NK-92 (cell line): ENCODE data around the gene KMT2C.

Experiments
- DNase-seq: peaks from one replicate; lab custom pipeline; 2025; ENCODE audit not compliant: unreplicated experiment; lab: John Stamatoyannopoulos, UW

The KMT2C gene

DNA sequence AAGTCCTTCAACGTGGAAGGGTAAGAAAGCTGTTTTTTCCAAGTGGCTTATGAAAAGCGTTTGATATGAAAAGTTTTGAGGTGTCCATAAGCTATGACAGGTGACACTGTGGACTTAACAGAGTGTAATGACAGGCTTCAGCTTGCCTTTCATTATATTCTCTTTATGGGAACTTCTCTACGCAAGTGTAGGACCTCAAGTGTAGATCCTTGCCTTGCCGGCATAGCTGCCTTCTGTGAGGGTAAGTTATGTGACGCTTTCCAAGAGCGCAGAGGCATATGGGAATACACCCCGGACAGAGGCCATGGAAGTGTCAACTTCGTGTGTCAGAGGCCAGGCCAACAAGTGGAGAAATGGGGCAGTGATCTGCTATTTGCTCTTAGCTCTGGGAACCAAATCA lies 318.4 kb downstream of the KMT2C start:
- DNase-seq: no peak

DNA sequence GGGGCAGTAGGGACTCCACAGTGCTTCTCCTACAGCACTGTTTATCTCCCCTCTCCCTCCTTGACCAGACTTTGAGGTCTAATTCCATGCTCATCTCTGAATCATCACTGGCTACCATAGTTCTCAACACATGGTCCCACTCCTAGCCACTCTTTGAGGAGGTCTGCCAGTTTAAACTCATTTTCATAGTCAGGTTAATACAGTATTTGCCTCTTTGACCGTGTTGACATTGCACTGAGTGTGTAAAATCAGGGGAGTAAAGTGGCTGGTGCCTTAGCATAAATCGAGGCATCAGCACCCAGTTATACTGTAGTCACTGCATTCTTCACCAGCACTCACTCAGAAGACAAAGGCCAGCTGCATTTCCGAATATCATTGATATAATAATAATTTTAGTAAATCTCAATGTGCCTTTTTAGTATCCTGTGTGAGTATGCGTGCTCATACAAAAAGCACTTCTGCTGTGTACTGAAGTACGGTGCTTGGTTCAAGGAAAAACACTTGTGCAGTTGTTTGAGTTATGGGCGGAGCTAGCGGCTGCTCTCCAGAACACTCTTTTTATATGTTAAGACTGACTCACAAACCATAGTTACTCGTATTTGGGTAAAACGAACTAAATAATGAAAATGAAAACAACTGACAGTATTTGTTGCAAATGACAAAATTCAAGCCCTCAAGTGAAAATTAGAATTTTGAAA lies 320.6 kb downstream of the KMT2C start:
- DNase-seq: no peak

DNA sequence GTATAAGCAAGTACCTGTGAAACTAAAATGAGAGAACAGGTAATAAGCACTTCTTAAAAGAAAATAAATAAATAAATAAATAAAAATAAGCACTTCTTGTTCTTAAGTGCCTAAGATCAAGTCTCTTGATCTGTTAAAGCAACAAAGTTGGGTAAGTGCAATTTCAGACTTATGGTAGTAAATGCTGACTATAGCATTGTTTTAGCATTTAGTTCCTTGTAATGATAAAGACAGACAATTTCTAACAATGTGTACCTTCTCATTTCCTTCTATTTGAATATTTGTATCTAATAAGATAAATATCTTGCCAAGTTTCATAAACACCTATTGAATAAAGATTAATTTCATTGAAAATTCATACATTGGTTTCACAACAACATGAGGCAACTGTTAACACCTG lies 323.0 kb downstream of the KMT2C start:
- no peak for DNase-seq

DNA sequence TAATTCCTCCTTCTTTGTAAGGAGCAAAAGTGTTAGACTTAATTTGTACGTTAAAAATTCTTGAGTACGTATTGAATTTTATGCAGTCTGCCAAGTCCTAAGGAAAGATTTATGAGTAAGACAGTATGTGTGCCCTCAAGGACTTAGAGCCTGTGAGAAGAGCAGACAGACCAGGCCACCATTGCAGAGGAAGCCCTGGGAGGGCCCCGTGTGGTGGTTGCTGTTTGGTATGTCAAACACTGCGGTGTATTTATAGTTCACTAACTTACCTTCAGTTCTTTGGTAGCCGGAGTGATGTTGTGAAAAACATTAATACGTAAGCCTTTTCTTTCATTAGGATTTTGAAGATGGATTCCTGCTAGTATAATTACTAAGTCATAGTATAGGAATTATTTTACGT lies 327.4 kb downstream of the KMT2C start:
- DNase-seq: no peak

DNA sequence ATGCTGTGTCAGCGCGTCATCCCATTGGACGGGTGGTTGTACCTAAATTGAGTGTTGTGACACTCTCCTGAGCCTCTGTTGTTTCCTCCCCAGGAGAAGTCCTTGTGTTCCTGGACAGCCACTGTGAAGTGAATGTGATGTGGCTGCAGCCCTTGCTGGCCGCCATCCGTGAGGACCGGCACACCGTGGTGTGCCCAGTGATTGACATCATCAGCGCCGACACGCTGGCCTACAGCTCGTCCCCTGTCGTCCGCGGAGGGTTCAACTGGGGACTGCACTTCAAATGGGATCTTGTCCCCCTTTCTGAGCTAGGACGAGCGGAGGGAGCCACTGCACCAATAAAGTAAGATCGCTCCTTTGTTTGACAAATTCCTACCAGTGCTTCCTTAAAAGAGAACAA lies 327.9 kb downstream of the KMT2C start:
- no peak for DNase-seq

DNA sequence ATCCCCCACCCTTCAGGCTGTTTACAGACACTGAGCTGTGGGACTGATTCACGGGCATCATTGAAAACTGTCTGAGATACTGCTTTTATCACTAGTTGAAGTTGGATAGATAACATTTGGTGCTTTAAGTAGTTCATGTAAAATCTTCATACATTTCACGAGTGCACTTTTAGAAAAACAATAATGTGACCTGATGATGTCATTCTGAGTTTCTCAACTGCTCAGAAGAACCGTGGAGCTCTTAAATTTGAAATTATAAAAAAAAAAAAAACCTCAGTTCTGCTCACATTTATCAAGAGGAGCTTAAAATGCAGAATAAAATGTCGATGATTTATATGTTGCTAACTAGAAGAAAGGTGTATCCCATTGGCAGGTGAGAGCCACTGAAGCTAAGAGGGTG lies 328.8 kb downstream of the KMT2C start:
- DNase-seq: no peak

DNA sequence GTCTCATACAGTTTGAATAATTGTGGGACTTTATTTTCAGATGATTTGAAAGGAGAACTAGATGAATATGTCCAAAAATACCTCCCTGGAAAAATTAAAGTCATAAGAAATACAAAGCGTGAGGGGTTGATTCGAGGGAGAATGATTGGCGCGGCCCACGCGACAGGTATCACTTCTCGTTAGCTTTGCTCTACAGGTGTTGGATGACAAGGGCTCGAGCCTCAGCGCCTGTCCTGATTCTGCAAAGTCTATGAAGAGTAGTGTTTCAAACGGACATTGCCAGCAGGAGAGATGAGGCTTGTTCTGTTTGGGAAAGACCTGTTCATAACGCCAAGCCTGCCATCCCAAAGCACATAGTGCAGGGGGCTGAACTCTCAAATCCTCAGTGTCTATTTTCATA lies 330.6 kb downstream of the KMT2C start:
- DNase-seq: no peak

DNA sequence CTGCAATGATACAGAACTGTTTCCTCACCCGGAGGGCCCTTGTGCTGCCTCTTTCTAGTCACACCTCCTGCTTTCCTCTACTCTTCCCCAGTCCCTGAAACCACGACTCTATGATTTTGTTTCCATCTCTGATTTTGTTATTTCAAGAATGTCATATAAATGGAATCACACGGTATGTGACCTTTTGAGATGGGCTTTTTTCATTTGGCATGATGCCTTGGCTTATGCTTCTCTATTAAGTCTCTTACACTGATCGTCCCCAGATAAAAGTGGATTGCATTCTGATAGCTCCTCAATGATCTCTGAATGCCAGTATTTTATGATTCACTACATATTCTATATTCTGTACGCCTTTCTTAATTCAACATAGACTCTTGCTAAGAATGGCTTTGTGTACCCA lies 332.1 kb downstream of the KMT2C start:
- DNase-seq: no peak

DNA sequence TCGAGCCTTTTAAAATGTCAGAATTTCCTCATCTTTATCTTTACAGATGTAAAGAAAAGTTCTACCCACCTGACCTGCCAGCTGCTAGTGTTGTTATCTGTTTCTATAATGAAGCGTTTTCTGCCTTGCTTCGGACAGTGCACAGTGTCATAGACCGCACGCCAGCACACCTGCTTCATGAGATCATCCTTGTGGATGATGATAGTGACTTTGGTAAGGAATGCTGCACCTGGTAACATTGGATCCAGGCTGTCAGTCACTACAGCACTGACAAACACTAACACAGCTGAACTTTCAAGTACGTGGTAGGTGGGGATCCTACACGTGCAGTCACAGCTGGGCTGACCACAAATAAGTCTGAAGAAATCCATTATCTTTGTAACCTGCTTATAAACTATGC lies 332.7 kb downstream of the KMT2C start:
- no peak for DNase-seq

DNA sequence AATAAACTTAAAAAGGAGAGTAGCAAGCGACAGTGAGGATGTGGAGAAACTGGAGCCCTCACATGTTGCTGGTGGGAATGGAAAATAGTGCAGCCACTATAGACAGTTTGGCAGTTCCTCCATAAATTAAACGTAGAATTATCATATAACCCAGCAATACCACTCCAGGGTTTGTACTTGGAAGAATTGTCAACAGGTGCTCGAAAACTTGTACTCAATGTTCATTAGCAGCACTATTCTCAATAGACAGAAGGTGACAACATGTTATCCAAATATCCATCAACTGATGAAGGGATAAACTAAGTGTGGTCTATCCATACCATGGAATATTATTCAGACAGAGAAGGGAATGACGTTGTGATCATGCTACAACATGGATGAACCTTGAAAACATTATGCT lies 338.5 kb downstream of the KMT2C start:
- no peak for DNase-seq

DNA sequence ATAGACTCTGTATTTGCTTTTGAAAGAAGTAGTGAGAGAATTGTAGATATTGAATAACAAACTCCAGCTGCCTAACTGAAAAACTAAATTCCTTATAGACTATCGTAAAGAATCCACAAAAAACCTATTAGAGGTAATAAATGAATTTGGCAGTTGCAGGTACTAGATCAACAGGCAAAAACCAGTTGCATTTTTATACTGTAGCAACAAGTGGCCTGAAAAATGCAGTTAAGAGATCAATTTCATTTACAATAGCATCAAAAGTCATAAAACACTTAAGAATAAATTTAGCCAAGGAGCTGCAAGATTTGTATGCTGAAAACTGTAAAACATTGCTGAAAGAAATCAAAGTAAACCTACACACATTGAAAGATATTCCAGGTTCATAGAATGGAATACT lies 340.0 kb downstream of the KMT2C start:
- DNase-seq: no peak

DNA sequence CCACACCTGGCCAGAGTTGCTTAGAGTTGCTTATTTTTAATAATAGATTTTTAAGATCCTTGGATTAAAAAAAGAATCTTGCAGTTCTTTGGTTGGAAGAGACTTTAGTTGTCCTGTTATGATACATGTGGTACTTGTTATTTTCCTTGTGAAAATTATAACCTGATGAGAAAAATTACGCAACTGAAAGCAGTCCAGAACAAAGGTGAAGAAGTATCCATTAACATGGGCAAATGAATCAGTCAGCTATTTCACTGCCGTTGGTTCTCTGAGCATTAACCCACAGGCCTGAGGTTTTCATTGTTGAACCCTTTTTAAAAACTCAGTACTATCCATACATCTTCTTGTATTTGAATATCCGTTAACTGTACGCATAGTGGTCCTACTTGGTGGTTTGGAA lies 342.1 kb downstream of the KMT2C start:
- DNase-seq: no peak

DNA sequence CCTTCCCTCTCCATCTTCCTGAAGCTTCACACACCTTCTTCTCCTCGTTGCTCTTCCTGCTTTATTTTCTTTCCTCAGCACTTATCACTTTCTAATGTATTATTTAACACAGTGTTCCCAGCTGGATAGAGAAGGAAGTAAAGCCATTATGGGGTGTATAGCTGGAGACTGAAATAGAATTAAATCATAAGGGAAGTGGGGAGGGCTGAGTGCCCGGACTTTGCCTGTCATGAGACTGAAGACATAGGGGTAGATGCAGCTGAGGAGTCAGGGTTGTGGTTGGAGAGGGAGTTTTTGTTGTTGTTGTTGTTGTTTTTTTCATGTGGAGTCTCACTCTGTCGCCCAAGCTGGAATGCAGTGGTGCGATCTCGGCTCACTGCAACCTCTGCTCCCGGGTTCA lies 345.1 kb downstream of the KMT2C start:
- DNase-seq: no peak

DNA sequence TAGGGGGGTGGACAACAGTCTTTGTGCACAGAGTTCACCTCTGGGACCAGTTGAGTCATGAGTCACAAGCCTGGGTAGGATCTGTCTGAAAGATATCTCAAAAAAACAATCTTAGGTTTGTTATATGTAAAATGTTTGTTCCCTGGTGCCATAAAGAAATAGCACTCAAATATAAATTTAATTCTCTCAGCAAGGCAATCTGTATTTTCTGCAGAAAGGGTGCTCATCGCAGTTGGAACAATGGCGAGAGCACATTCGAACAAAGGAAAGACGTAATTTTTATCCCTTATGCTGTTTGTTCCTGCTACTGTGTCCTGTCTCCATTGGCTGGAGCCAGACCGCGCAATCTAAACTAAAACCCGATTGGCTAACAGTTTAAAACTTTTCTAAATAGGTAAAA lies 346.6 kb downstream of the KMT2C start:
- no peak for DNase-seq

DNA sequence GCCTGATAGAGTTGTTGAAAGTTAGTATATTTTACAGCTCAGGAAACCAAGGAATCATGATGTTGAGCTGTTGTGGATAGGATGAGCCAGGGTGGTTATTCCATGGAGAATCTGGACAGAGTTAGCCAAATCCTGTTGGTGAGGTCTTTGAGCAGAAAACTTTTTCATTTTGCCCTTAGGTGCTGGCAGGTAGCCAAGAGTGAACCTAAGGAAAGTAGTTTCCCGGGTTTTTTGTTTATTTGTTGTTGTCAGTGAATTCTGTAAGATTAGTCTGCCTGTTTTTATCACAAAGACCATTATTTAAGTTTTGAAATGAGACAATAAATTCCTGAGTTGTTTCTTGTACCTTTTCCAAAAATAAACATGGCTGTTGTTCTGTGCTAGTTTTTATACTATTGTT lies 349.3 kb downstream of the KMT2C start:
- DNase-seq: no peak

DNA sequence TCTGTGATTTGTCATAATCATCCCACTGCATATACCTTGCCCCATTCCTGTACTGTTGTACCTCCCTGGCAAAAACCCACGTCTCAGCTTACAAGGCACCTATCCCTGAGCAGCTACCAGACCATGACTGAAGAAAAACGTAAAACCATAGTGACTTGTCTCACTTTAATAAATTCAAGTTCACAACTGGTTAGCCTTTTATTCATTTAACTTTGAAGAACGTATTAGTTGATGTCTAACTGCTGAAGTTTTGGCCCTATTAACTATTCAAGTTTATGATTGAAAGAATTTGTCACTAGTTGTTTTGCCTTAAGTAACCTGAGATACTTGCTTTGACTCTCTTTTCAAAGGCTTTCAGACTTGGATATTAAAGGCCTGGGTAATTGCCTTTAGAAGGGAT lies 350.7 kb downstream of the KMT2C start:
- no peak for DNase-seq
